Activated T-helper 2 cell treated with anti-CD3 and anti-CD28 coated beads, Interferon-gamma antibody, Interleukin-2, Interleukin-4, amounts not matched to agents 10 μg/mL and 5 μg/mL and 100 μg/mL, durations not matched to agents 14 hours and 24 hours and 36 hours (primary cell): ENCODE results near the gene HMCN2. TPM values are rescaled to one million over a fixed set of nuclear protein-coding genes. Genes with fewer than 3 reads are reported as not detected.
"Not testable (repeated sequence)": the region's sequence is repeated elsewhere in the genome, so short reads cannot be mapped to it uniquely, and the experiment has no call there.

ENCODE experiments used
- DNase-seq: peaks from one replicate; pipeline ENCODE4 v3.0.0; 2021; ENCODE audit warnings: low spot score
- H3K27ac Mint-ChIP-seq: one replicate; pipeline ENCODE4 v1.8.0; 2021; ENCODE audit warnings: mixed read lengths
- H3K27me3 Mint-ChIP-seq: one replicate; pipeline ENCODE4 v1.8.0; 2021; ENCODE audit warnings: low read depth, mixed read lengths
- H3K36me3 Mint-ChIP-seq: one replicate; pipeline ENCODE4 v1.8.0; 2021; ENCODE audit warnings: low read depth, mixed read lengths
- H3K4me1 Mint-ChIP-seq: one replicate; pipeline ENCODE4 v1.8.0; 2021; ENCODE audit warnings: low read depth, mixed read lengths
- H3K4me3 Mint-ChIP-seq: one replicate; pipeline ENCODE4 v1.8.0; 2021; ENCODE audit warnings: low read depth, mild to moderate bottlenecking, moderate library complexity, mixed read lengths
- H3K9me3 Mint-ChIP-seq: one replicate; pipeline ENCODE4 v1.8.0; 2021; ENCODE audit warnings: mixed read lengths
- intact Hi-C: fragments of 100-400 bp; cut with micrococcal nuclease; formaldehyde crosslinking; loops from one replicate; pipeline ENCODE4 v1.15.1; 2023
- total RNA-seq: library from RNA; stranded (reverse); gene quantifications from 2 replicates; pipeline ENCODE4 v1.2.3, GENCODE V29; 2022

Gene HMCN2
- total RNA-seq, 1 donor from 2014 or later = not detected

GRCh38 chr9:130338891-130339290 lies 73.3 kb downstream of the HMCN2 start:
- H3K4me1 Mint-ChIP-seq, H3K27me3 Mint-ChIP-seq, H3K9me3 Mint-ChIP-seq, intact Hi-C loops, H3K27ac Mint-ChIP-seq, H3K4me3 Mint-ChIP-seq, DNase-seq, H3K36me3 Mint-ChIP-seq: not testable (repeated sequence)

- no peaks in the 10 kb centered on the region for H3K4me1 Mint-ChIP-seq
- H3K9me3 Mint-ChIP-seq = no peaks in the 10 kb centered on the region
- H3K4me3 Mint-ChIP-seq = no peak overlapping the region
- DNase-seq = no peak
- H3K27me3 Mint-ChIP-seq = peaks cover 5% of the 10 kb centered on the region
- H3K27ac Mint-ChIP-seq = no peak overlapping the region
- intact Hi-C loops = no loop called here
- no peaks in the 10 kb centered on the region for H3K36me3 Mint-ChIP-seq
Observed at GRCh38 chr9:130339306-130339705, 73.7 kb downstream of the HMCN2 start.

GRCh38 chr9:130340011-130340410 lies 74.5 kb downstream of the HMCN2 start:
- DNase-seq = no peak
- Mint-ChIP-seq H3K27ac (no peak overlapping the region), H3K27me3 (peaks cover 2% of the 10 kb centered on the region), H3K36me3 (no peaks in the 10 kb centered on the region), H3K4me1 (no peaks in the 10 kb centered on the region), H3K9me3 (no peaks in the 10 kb centered on the region), H3K4me3 (no peak overlapping the region)
- intact Hi-C loops = no loop called here

- H3K4me3 Mint-ChIP-seq, H3K27me3 Mint-ChIP-seq, intact Hi-C loops, H3K36me3 Mint-ChIP-seq, DNase-seq, H3K9me3 Mint-ChIP-seq, H3K4me1 Mint-ChIP-seq, H3K27ac Mint-ChIP-seq: not testable (repeated sequence)
Observed at GRCh38 chr9:130340557-130340956, 75.0 kb downstream of the HMCN2 start.

- intact Hi-C loops = no loop called here
- H3K9me3 Mint-ChIP-seq = no peaks in the 10 kb centered on the region
- no peaks in the 10 kb centered on the region for H3K4me1 Mint-ChIP-seq
- DNase-seq = no peak
- no peak overlapping the region for H3K27ac Mint-ChIP-seq
- no peaks in the 10 kb centered on the region for H3K27me3 Mint-ChIP-seq
- no peaks in the 10 kb centered on the region for H3K36me3 Mint-ChIP-seq
- no peak overlapping the region for H3K4me3 Mint-ChIP-seq
Observed at GRCh38 chr9:130341128-130341527, 75.6 kb downstream of the HMCN2 start.

GRCh38 chr9:130341839-130342713 lies 76.5 kb downstream of the HMCN2 start:
- Mint-ChIP-seq H3K27ac (no peak overlapping the region), H3K27me3 (no peaks in the 10 kb centered on the region), H3K4me1 (no peaks in the 10 kb centered on the region), H3K9me3 (no peaks in the 10 kb centered on the region), H3K36me3 (no peaks in the 10 kb centered on the region), H3K4me3 (no peak overlapping the region)
- intact Hi-C loops = loop anchor here (2.0 kb wide), 1 partner anchor 235 kb away; no protein-coding TSS in a partner anchor
- DNase-seq = no peak

GRCh38 chr9:130342714-130343085 lies 77.1 kb downstream of the HMCN2 start:
- Mint-ChIP-seq H3K27ac (no peak overlapping the region), H3K4me1 (no peaks in the 10 kb centered on the region), H3K9me3 (no peaks in the 10 kb centered on the region), H3K36me3 (no peaks in the 10 kb centered on the region), H3K4me3 (no peak overlapping the region), H3K27me3 (no peaks in the 10 kb centered on the region)
- no peak for DNase-seq
- intact Hi-C loops = loop anchor here (2.0 kb wide), 1 partner anchor 236 kb away; no protein-coding TSS in a partner anchor

- no peaks in the 10 kb centered on the region for H3K9me3 Mint-ChIP-seq
- intact Hi-C loops = loop anchor here (2.0 kb wide), 1 partner anchor 237 kb away; no protein-coding TSS in a partner anchor
- no peak overlapping the region for H3K4me3 Mint-ChIP-seq
- H3K4me1 Mint-ChIP-seq = no peaks in the 10 kb centered on the region
- DNase-seq = no peak
- no peak overlapping the region for H3K27ac Mint-ChIP-seq
- no peaks in the 10 kb centered on the region for H3K36me3 Mint-ChIP-seq
- H3K27me3 Mint-ChIP-seq = no peaks in the 10 kb centered on the region
Observed at GRCh38 chr9:130343445-130343918, 77.9 kb downstream of the HMCN2 start.

- no peak overlapping the region for H3K4me3 Mint-ChIP-seq
- no peaks in the 10 kb centered on the region for H3K9me3 Mint-ChIP-seq
- intact Hi-C loops = no loop called here
- no peaks in the 10 kb centered on the region for H3K4me1 Mint-ChIP-seq
- H3K27me3 Mint-ChIP-seq = no peaks in the 10 kb centered on the region
- no peak for DNase-seq
- no peaks in the 10 kb centered on the region for H3K36me3 Mint-ChIP-seq
- no peak overlapping the region for H3K27ac Mint-ChIP-seq
Observed at GRCh38 chr9:130344366-130344765, 78.8 kb downstream of the HMCN2 start.

GRCh38 chr9:130345009-130345896 lies 79.7 kb downstream of the HMCN2 start:
- Mint-ChIP-seq H3K4me3 (no peak overlapping the region), H3K4me1 (no peaks in the 10 kb centered on the region), H3K9me3 (no peaks in the 10 kb centered on the region), H3K27ac (no peak overlapping the region), H3K27me3 (no peaks in the 10 kb centered on the region), H3K36me3 (no peaks in the 10 kb centered on the region)
- no peak for DNase-seq
- intact Hi-C loops = no loop called here

- Mint-ChIP-seq H3K4me1 (no peaks in the 10 kb centered on the region), H3K27me3 (no peaks in the 10 kb centered on the region), H3K36me3 (no peaks in the 10 kb centered on the region), H3K4me3 (no peak overlapping the region), H3K9me3 (no peaks in the 10 kb centered on the region), H3K27ac (no peak overlapping the region)
- no peak for DNase-seq
- intact Hi-C loops = no loop called here
Observed at GRCh38 chr9:130345897-130346385, 80.4 kb downstream of the HMCN2 start.

- intact Hi-C loops = no loop called here
- DNase-seq = no peak
- Mint-ChIP-seq H3K27ac (no peak overlapping the region), H3K36me3 (no peaks in the 10 kb centered on the region), H3K27me3 (no peaks in the 10 kb centered on the region), H3K4me3 (no peak overlapping the region), H3K9me3 (no peaks in the 10 kb centered on the region), H3K4me1 (no peaks in the 10 kb centered on the region)
Observed at GRCh38 chr9:130346431-130346830, 80.9 kb downstream of the HMCN2 start.

GRCh38 chr9:130347036-130347435 lies 81.5 kb downstream of the HMCN2 start:
- Mint-ChIP-seq H3K27me3 (no peaks in the 10 kb centered on the region), H3K4me3 (no peak overlapping the region), H3K4me1 (no peaks in the 10 kb centered on the region), H3K27ac (no peak overlapping the region), H3K9me3 (no peaks in the 10 kb centered on the region), H3K36me3 (no peaks in the 10 kb centered on the region)
- DNase-seq = no peak
- intact Hi-C loops = no loop called here
